Measurements from ENCODE around the gene PRDX5. TPM values are rescaled to one million over a fixed set of nuclear protein-coding genes. Genes with fewer than 3 reads are reported as not detected.

PRDX5 gene
- total and polyA plus RNA-seq, 2 experiments from 2014 or later, result 212 to 312 TPM

DNA sequence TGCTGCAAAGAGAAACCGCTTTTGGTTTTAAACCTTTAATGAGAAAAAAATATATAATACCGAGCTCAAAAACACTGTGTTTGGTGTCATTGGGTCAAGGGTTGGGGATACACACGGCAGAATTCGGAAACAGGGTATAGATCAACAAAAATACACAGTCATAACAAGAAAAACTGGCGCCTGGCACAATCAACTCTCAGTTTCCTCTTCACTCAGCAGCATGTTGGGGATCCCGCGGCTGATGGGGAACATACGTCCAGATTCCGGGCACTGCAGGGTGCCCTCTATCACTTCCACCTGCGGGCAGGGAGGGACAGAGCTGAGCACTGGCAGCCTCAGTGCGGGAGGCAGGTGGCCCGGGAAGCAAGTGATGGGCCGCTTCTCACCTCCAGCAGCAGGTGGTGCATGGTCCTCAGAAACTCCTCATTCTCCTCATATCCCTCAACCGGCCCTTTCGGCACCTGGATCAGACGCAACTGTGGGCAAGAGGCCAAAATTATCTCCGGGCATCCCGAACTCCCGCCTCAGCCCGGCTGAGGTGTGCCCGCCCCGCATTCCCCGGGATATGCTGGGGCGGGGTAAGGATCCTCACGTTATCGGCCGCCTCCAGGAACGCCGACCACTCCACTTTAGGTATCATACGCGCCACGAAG lies 1.1 kb upstream of the PRDX5 start:
- Histone ChIP-seq H3K27ac (ENCODE audit: low read depth) (peak overlapping the region; percentile 93), H3K9me2 (ENCODE audit: insufficient read depth) (no peaks in the 10 kb centered on the region), H3K4me3 (peak overlapping the region; percentile 82), H2AFZ (0 out of 2 replicates have a peak overlapping the region, but pooled peaks have one; percentile 4), H4K20me1 (replicated peaks; ENCODE audit: insufficient read depth) (no peaks in the 10 kb centered on the region; the same call in 1 of the 2 replicates), H3K79me2 (replicated peaks; ENCODE audit: insufficient read depth) (peaks cover 19% of the 10 kb centered on the region), H3K27me3 (ENCODE audit: insufficient read depth) (no peaks in the 10 kb centered on the region), H3K4me2 (peak overlapping the region; percentile 74), H3K4me1 (ENCODE audit: insufficient read depth) (peaks cover 12% of the 10 kb centered on the region), H3F3A (replicated peaks; ENCODE audit: low read depth) (peaks cover 17% of the 10 kb centered on the region; the same call in 1 of the 2 replicates), H3K36me3 (ENCODE audit: insufficient read depth) (peaks cover 3% of the 10 kb centered on the region; the same call in 1 of the 2 replicates)
- DNase-seq (ENCODE audit: low spot score), result peak; percentile 76
- H3K27me3 Mint-ChIP-seq (ENCODE audit: insufficient read depth, low read depth, poor library complexity), result peaks cover 34% of the 10 kb centered on the region
- H3K9me3 Mint-ChIP-seq, result no peaks in the 10 kb centered on the region; the same call in 1 of the 3 replicates
- peaks cover 53% of the 10 kb centered on the region for H3K36me3 Mint-ChIP-seq (ENCODE audit: low read depth)
- H3K27ac Mint-ChIP-seq, result peak overlapping the region; percentile 100
- H3K4me1 Mint-ChIP-seq, result peaks cover 17% of the 10 kb centered on the region
- TF ChIP-seq POLR2AphosphoS5 (IDR thresholded peaks at IDR 0.05; ENCODE audit: low read depth) (no peak), EZH2phosphoT487 (IDR thresholded peaks at IDR 0.05; ENCODE audit: unreplicated experiment) (no peak)
- TF ChIP-seq, protein P1, sequence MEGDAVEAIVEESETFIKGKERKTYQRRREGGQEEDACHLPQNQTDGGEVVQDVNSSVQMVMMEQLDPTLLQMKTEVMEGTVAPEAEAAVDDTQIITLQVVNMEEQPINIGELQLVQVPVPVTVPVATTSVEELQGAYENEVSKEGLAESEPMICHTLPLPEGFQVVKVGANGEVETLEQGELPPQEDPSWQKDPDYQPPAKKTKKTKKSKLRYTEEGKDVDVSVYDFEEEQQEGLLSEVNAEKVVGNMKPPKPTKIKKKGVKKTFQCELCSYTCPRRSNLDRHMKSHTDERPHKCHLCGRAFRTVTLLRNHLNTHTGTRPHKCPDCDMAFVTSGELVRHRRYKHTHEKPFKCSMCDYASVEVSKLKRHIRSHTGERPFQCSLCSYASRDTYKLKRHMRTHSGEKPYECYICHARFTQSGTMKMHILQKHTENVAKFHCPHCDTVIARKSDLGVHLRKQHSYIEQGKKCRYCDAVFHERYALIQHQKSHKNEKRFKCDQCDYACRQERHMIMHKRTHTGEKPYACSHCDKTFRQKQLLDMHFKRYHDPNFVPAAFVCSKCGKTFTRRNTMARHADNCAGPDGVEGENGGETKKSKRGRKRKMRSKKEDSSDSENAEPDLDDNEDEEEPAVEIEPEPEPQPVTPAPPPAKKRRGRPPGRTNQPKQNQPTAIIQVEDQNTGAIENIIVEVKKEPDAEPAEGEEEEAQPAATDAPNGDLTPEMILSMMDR (conservative IDR thresholded peaks at IDR 0.05; ENCODE audit: low read depth in 2 of 2), result peak; percentile 18 to 28; a peak in 3 of 4 replicates
- TF ChIP-seq, protein P2, sequence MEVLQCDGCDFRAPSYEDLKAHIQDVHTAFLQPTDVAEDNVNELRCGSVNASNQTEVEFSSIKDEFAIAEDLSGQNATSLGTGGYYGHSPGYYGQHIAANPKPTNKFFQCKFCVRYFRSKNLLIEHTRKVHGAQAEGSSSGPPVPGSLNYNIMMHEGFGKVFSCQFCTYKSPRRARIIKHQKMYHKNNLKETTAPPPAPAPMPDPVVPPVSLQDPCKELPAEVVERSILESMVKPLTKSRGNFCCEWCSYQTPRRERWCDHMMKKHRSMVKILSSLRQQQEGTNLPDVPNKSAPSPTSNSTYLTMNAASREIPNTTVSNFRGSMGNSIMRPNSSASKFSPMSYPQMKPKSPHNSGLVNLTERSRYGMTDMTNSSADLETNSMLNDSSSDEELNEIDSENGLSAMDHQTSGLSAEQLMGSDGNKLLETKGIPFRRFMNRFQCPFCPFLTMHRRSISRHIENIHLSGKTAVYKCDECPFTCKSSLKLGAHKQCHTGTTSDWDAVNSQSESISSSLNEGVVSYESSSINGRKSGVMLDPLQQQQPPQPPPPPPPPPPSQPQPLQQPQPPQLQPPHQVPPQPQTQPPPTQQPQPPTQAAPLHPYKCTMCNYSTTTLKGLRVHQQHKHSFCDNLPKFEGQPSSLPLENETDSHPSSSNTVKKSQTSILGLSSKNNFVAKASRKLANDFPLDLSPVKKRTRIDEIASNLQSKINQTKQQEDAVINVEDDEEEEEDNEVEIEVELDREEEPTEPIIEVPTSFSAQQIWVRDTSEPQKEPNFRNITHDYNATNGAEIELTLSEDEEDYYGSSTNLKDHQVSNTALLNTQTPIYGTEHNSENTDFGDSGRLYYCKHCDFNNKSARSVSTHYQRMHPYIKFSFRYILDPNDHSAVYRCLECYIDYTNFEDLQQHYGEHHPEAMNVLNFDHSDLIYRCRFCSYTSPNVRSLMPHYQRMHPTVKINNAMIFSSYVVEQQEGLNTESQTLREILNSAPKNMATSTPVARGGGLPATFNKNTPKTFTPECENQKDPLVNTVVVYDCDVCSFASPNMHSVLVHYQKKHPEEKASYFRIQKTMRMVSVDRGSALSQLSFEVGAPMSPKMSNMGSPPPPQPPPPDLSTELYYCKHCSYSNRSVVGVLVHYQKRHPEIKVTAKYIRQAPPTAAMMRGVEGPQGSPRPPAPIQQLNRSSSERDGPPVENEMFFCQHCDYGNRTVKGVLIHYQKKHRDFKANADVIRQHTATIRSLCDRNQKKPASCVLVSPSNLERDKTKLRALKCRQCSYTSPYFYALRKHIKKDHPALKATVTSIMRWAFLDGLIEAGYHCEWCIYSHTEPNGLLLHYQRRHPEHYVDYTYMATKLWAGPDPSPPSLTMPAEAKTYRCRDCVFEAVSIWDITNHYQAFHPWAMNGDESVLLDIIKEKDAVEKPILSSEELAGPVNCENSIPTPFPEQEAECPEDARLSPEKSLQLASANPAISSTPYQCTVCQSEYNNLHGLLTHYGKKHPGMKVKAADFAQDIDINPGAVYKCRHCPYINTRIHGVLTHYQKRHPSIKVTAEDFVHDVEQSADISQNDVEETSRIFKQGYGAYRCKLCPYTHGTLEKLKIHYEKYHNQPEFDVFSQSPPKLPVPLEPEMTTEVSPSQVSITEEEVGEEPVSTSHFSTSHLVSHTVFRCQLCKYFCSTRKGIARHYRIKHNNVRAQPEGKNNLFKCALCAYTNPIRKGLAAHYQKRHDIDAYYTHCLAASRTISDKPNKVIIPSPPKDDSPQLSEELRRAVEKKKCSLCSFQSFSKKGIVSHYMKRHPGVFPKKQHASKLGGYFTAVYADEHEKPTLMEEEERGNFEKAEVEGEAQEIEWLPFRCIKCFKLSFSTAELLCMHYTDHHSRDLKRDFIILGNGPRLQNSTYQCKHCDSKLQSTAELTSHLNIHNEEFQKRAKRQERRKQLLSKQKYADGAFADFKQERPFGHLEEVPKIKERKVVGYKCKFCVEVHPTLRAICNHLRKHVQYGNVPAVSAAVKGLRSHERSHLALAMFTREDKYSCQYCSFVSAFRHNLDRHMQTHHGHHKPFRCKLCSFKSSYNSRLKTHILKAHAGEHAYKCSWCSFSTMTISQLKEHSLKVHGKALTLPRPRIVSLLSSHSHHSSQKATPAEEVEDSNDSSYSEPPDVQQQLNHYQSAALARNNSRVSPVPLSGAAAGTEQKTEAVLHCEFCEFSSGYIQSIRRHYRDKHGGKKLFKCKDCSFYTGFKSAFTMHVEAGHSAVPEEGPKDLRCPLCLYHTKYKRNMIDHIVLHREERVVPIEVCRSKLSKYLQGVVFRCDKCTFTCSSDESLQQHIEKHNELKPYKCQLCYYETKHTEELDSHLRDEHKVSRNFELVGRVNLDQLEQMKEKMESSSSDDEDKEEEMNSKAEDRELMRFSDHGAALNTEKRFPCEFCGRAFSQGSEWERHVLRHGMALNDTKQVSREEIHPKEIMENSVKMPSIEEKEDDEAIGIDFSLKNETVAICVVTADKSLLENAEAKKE (CRISPR knock-in tag; IDR thresholded peaks at IDR 0.05), result no peak
- peak overlapping the region; percentile 98 for H3K4me3 Mint-ChIP-seq
- peak; percentile 27 for ATAC-seq
